ENCODE data around the gene TMEM117.

TMEM117 gene

GRCh38 chr12:44046732-44047417 is 211.0 kb downstream of the TMEM117 start:
- no peak overlapping the region for H3K4me3 ChIP-seq (replicated peaks; ENCODE audit: low read depth, low read length)
- DNase-seq (ENCODE audit: low read depth) = no peak
- TF ChIP-seq CTCF (IDR thresholded peaks at IDR 0.05; ENCODE audit: low read length, missing control alignments) = no peak

- DNase-seq (ENCODE audit: low read depth) = no peak
- no peak overlapping the region for H3K4me3 ChIP-seq (replicated peaks; ENCODE audit: low read depth, low read length)
- no peak for TF ChIP-seq CTCF (IDR thresholded peaks at IDR 0.05; ENCODE audit: low read length, missing control alignments)
These were observed 216.7 kb downstream of the TMEM117 start for GRCh38 chr12:44052554-44052953.

GRCh38 chr12:44053549-44054127 is 217.8 kb downstream of the TMEM117 start:
- peak; percentile 89 for DNase-seq (ENCODE audit: low read depth)
- no peak for TF ChIP-seq CTCF (IDR thresholded peaks at IDR 0.05; ENCODE audit: low read length, missing control alignments)
- H3K4me3 ChIP-seq (replicated peaks; ENCODE audit: low read depth, low read length) = no peak overlapping the region

- H3K4me3 ChIP-seq (replicated peaks; ENCODE audit: low read depth, low read length) = no peak overlapping the region
- peak; percentile 30 for DNase-seq (ENCODE audit: low read depth)
- no peak for TF ChIP-seq CTCF (IDR thresholded peaks at IDR 0.05; ENCODE audit: low read length, missing control alignments)
These were observed 218.4 kb downstream of the TMEM117 start for GRCh38 chr12:44054281-44054680.

- DNase-seq (ENCODE audit: low read depth) = no peak
- TF ChIP-seq CTCF (IDR thresholded peaks at IDR 0.05; ENCODE audit: low read length, missing control alignments) = no peak
These were observed 222.5 kb downstream of the TMEM117 start for GRCh38 chr12:44058366-44058765.

GRCh38 chr12:44059476-44059875 is 223.6 kb downstream of the TMEM117 start:
- no peak for TF ChIP-seq CTCF (IDR thresholded peaks at IDR 0.05; ENCODE audit: low read length, missing control alignments)

More at GRCh38 chr12:44058366-44058765, 222.5 kb downstream of the TMEM117 start:
- H3K4me3 ChIP-seq (replicated peaks; ENCODE audit: low read depth, low read length) = no peak overlapping the region

GRCh38 chr12:44063671-44064070 is 227.8 kb downstream of the TMEM117 start:
- no peak for DNase-seq (ENCODE audit: low read depth)
- no peak for TF ChIP-seq CTCF (IDR thresholded peaks at IDR 0.05; ENCODE audit: low read length, missing control alignments)
- H3K4me3 ChIP-seq (replicated peaks; ENCODE audit: low read depth, low read length) = no peak overlapping the region

More at GRCh38 chr12:44059476-44059875, 223.6 kb downstream of the TMEM117 start:
- no peak for DNase-seq (ENCODE audit: low read depth)
- no peak overlapping the region for H3K4me3 ChIP-seq (replicated peaks; ENCODE audit: low read depth, low read length)
